Stimulated activated CD8-positive, alpha-beta memory T cell treated with anti-CD3 and anti-CD28 coated beads, Interleukin-2, amount 100 ng/mL, for 48 hours (primary cell): ENCODE data around the gene ARNT2.

ENCODE experiments used
- DNase-seq, 2 donors: peaks; one replicate each; pipeline ENCODE4 v3.0.0-alpha.2; 2020; ENCODE audit warnings: low read depth in 2 of 2

The ARNT2 gene

DNA sequence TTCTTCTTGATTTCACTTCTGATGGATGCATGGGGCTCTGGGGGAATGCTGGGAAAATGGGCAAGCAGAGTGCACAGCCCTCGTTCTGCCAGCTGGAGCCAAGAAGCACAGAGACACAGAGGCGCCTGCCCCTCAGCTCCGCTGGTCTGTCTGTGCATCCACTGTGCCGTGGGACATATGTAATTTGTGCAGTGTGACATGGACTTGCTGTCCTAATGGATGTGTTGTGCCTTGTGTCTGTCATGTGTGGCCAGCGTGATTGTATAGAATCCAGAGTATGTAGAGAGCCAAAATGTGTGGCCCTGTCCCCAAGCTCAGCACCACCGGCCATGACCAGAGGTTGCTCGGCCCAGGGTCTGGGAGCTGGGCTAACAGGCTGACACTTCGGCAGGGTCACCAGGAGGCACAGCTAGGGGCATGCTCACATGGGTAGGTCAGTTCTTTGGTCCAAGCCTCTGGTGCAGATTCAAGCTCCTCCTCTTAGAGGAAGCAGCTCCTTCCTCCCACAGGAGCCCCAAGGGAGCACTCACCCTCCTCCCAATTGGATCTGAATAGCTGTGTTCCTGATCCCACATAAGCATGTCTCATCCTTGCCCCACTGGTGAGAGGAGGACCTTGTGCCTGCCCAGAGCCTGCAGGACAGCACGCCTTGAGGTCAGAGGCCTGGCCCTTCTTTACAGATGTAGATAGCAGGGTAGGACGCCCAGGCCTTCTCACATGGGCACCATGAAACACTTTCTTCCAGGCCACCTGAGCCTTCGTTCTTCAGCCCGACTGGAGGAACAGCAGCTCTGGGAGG, 190.1 kb downstream of the ARNT2 start:
- DNase-seq = no peak

DNA sequence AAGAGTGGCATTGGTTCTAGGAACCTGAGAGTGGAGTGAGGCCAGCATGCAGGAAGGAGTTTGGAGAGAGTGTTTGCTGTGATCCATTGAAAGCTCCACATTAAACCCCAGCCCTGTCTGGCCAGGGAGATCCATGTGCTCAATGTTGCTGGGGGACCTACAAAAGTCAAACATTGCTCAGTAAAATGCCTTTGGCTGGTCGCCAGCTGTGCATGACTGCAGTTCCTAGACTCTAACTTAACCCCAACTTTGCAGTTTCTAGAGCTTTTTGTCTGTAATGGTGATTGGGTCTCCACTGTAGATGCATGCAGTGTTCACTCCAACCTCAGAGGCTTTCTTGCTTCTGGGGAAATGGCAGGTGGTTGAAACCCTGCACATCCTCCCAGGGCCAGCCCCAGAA, 191.2 kb downstream of the ARNT2 start:
- DNase-seq = no peak

DNA sequence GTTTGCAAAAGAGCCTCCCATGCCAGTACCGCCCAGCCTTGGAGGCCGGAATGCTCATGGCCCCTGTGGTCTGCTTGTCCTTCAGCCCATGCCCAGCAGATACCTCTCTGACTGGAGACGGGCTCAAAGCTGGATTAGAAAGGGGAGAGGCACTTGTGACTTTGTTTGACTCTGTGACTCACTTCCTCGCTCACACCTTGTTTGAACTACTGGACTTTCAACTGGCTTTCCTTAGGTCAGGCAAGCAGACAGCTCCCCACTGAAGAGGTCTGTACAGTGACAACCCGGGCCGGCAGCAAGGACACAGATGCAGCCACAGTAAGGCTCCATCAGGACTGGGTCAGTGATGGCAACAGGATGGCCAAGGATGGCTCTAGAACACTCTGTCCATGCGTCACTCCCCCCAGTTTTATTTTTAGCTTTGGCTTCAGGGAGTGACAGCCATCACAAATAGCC, 192.4 kb downstream of the ARNT2 start:
- no peak for DNase-seq

DNA sequence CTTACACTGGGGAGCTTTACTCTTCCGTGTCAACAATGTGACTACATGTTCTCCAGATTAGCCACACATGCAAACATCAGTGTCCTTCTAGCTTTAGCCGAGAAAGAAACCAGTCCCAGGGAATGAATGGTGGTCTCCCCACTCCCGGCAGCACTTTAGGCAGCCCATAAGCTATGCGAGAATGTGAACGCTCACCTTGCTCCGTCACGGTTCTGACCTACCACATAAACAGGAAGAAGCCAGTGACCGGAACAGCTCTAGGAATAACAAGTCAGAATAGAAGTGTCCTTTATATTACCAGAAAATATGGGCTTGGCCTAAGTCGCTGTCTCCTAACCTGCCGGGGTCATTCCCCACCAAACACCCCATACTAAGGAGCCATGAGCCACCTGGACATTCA, 192.9 kb downstream of the ARNT2 start:
- no peak for DNase-seq

DNA sequence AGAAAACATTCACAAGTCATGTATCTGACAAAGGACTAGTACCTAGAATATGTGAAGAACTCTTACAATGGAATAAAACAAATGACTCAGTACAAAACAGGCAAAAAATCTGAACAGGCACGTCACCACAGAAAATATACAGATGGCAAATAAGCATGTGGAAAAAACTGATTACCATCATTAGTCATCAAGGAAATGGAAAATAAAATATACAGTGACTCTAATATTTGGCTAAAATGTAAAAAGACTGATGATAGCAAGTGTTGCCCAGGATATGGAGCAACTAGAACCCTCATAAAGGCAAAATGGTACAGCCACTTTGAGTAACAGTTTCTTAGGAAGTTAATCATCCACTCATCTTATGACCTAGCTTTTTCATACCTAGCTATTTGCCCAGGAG, 195.2 kb downstream of the ARNT2 start:
- no peak for DNase-seq

DNA sequence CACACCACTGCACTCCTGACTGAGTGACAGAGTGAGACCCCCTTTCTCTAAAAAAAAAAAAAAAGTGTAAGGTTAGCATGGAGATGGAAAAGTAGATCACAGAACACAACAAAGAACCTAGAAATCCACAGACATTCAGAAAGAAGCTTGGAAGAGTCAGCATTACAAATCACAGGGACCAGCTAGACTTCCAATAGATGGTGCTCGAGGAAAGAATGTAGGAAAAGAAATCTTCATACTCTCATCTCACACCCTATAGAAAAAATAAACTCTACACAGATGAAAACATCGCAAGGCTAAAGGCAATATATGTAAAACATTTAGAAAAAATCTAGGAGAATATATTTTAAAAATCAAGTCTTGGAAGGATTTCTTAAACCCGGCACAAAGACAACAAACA, 196.4 kb downstream of the ARNT2 start:
- no peak for DNase-seq

DNA sequence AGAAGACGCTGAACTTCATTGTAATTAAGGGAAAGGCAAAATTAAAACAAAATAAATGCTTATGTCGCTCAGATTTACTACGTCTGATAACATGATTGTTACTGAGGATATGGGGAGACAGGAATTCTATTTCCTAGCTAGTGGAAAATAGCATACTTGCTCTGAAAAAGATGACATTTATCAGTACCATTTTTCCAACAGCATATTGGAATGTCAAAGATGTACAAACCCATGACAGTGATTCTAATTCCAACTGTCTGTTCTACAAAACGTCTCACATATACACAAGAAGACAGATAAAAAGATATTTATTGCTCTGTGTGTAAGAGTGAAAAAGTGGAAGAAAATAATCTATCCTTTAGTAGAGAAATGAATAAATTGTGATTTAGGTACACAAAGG, 197.1 kb downstream of the ARNT2 start:
- DNase-seq = no peak

DNA sequence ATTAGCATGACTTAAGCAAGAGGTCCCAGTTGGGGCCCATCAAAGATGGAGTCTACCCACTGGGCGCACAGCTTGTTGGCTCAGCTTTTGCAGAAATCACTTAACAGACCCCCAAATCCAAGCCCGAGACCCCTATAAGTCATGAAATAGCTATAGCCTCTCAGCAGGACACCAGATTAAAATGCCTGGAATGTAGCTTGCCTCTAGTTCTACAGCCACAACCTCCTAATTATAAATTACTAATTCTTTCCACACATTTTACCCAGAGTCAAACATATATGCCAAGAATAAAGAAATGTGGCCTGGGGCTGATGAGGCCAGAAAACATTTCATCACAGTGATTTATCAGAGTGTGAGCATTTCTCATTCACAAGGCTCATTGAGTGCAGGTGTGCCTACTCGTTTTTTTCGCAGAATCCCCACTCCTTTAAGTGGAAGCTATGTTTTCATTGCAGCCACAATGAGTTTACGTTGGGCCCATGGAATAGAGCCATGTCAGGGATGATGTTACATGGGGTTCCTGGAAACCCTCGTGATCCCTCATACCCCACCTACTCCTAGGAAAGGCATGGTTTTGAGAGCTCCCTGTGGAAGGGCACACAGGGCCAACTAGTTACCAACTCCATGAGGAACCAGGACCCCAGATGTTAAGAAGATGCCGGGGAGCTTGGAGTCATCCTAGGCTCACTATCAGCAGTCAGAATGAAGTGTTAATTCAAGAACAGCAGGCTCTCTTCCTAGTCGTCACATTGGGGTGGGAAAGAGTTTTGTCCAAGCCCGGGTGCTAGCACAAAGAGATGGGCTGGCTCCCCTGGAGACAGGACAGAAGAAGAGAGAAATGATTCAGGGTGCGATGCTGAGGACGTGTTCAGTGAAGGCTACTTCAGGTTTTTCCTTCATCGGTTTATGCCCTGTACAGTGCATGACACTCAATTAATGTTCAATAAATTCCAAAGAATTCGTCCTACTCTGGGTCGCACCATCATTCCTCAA, 200.7 kb downstream of the ARNT2 start:
- DNase-seq = no peak

DNA sequence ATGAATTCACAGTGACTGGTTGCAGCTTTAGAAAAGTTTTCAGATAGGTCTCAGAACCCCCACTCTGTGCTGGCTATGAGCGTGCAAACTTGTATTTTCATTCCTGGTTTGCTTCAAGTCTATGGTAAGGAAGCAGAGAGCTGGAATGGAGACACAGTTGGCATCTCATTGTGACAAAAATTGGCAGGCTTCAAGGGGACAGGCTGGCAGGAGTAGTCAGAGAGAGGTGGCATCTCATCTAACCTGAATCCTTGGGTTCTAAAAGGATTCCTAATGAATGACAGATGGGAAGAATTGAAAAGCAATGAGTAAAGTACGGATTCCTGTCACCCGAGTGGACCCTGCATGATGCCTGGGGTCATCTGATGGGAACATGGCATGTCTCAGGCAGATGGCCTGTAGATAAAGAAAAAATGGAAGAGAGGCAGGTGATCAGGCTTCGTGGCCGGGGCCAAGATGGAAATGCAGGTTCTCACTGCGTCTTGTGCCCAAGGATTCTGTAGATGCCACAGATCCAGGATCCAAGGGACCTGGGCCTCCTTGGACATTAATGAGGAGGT, 201.5 kb downstream of the ARNT2 start:
- DNase-seq = no peak

DNA sequence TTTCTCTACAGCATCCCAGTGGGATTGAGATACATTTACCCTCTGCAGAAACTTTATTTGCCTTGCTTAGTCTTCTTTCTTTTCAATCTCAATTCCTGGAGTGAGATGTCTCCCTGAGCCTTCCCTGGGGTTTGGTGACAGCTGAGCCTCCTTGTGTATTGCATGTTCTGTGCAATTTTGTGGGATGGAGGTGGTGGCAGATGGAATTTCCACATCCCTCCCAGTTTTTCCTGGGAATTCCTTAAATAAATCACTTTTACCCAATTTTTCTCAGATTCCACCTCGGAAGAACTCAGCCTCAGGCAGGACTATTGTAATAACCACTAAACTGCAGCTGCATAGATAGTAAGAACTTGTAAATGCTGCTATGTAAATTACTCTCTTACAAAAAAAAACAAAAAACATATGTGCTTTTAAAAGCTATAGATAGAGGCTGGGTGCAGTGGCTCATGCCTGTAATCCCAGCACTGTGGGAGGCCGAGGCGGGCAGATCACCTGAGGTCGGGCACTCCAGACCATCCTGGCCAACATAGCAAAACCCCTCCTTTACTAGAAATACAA, 202.4 kb downstream of the ARNT2 start:
- no peak for DNase-seq

DNA sequence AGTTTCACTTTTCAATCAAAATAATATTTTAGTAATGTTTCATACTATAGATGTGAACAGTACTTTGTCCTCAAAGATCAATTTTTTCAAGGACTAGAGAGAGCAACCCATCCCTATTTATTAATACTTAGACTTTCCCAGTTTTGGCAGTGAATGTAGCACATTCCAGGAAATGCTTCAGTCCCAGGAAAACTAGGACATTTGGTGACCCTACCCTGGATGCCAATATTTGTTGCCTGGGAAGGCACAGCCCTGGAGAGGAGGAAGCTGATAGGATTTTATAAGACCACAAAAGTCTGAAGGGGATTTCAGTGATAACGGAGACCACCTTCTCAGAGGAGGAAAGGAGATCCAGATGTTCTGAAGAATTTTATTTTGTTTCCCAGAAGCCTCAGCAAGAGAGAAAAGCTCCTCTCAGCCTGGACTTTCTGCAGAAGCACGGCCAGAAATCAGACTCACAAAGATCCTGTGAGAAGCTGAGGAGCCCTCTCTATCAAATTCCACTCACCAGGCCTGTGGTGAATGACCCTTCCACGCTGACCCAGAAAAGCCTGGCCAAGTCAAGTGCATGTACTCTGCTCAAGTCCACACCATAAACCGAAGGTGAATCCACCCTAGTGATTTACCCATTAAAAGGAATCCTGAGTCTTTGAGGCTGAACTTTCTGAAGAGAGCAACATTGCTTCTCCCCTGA, 203.3 kb downstream of the ARNT2 start:
- DNase-seq = no peak

DNA sequence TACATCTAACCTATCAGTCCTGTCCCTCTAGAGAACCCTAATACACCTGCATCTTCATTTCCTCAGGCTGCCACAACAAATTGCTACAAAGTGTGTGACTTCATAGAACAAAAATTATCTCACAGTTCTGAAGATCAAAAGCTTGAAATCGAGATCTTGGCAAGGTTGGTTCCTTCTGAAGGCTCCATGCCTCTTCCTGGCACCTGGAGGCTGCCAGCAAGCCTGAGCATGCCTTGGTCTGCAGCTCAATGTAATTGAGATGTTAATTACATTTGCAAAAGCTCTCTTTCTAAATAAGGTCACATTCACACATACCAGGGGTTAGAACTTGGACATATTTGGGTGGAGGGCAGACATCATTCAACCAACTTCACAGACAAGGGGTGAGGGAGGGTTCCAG, 204.5 kb downstream of the ARNT2 start:
- no peak for DNase-seq

DNA sequence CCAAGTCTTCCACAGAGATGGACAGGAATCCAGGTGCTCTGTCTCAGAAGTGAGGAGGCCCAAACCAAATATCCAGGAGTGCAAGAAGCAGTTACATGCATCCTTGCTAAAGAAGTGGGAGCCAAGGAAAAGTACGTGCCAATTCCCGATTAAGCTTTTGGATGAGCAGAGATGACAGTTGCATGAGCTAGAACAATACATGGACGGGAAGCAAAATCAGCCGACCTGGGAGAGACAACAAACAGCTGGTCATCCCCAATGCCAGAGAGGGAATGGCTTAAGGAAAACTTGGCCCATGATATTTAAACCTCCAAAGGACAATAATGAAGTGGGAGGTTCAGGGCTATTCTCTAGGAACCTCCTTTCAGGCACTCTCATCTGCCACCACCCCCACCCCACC, 204.9 kb downstream of the ARNT2 start:
- DNase-seq = no peak

DNA sequence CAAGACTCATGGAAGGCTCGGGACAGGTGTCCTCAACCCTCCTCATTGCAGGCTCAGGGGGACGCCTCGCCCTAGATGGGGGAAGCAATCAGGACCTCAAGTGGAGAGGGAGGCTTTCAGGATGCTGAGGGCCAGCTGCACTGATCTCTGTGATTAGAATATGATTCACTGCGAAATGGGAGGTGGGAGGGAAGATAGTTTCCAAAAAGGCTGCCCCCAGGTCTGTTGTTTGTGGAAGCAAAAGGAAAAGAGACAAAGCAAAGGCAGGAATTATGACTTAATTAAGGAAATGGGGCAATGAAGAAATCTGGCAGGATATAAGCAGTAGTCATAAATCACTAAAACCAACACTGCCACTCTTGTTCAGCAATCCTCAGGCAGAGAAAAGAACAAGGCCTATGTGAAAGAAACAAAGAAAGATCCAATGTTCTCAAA, 205.3 kb downstream of the ARNT2 start:
- DNase-seq = no peak

DNA sequence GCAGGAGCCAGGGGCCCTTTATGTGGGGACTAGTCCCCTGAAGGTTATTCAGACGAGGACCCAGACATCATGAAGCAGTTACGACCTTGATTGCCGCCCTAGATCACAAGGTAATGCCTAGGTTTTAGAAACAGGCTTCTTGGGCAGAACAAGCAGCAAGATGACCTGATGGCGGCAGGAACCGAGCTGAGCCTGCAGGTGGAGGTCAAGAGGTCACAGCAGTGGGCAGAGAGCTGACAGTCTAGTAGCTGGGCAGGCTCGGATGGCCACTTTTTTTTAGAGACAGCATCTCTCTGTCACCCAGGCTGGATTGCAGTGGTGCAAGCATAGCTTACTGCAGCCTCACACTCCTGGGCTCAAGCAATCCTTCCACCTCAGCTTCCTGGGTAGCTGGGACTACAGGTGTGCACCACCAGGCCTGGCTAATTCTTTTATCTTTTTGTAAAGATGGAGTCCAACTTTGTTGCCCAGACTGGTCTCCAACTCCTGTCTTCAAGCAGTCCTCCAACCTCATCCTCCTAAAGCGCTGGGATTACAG, 207.4 kb downstream of the ARNT2 start:
- DNase-seq = no peak

DNA sequence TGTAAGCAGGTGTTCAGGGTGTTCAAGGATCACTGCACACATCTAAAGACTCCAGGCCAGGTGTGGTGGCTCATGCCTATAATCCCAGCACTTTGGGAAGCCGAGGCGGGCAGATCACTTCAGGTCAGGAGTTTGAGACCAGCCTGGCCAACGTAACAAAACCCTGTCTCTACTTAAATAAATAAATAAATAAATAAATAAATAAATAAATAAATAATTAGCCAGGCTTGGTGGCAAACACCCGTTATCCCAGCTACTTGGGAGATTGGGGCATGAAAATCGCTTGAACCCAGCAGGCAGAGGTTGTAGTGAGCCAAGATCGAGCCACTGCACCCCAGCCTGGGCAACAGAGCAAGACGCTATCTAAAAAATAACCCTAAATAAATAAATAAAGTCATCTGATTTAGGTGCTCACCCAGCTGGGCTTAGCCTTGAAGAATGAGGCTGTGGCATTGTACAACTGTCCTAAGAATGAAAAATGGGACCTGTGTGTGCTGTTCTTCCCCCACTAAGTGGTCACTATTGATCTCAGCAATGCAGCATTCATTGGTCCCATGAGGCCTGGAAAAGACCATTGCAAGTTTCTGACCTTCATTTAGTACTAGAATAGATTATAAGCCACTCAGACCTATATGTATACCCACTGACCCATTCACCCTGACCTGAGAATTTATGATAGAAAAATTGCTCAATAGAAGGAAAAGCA, 208.1 kb downstream of the ARNT2 start:
- DNase-seq = no peak

DNA sequence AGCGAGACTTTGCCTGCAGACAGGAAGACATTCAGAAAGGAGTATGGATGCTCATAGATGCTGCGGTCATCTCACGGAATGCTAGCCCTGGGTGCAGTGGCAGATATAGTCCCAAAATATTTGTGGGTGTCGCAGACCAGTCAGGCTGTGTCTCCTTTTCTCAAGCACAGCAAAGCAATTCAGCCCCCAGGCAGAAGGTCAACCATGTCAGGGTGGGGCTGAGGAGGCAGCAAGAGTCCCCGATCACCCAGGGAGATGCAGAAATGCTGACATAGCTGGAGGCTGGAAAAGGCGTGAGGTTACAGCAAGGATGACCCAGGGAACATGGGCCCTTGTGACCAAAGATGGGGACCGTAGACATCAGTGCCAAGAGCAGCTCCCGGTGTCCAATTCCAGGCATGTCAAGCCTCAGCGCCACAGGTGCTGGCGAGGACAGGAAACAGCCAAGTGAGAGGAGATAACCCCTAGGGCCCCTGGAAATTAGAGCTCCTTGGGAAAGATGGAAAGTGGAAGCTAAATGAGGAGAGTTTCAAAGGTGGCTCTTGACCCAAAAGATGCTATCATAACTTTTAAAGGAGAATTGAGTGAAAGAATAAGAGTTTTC, 209.7 kb downstream of the ARNT2 start:
- DNase-seq = no peak

DNA sequence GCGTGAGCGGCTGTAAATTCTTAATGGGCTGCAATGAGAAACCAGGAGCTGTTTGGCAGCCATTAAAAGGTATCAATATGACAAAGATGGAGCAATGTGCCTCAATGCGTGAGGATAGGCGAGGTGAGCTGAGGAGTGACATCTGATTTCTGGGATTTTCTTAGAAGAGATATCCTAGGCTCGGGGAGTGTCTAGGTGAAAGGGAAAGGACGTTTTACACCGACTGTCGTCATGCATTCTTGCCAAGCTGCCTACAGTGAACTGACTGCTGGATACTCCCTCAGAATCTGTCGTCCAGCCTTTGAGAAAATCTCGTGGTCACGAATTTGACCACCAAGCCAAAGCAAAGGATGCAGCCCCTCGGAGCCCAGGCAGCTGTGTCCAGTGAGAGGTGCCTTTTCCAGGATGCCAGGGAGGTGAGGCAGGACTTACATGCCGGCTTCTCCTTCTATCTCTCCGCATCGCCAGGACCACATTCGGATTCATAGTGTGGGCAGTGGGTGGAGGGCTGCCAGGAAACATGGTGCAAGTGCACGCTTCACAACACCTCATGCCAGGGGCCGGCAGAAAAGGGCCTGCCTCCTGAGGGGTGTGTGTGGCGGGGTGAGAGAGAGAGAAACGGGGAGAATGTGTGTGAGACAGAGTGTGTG, 210.7 kb downstream of the ARNT2 start:
- DNase-seq = no peak

DNA sequence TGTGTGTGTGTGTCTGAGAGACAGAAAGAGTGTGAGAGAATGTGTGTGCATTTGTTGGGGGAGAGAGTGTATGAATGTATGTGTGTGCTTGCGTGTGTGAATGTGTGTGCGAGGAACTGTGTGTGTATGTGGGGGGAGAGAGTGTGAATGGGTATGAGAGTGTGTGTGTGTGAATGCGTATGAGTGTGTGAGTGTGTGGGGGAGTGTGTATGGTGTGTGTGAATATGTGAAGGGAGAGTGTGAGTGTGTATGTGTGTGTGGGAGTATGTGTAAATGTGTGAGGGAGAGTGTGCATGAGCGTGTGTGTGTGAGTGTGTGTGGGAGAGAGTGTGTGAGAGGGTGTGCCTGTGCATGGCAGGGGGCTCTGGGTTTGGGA, 211.2 kb downstream of the ARNT2 start:
- DNase-seq = no peak
